Fibroblast of skin of scalp (primary cell): Measurements from ENCODE around the gene ST6GALNAC5.
A peak's percentile ranks its signal among the peaks of the same experiment; 100 is the strongest.
"Not testable (repeated sequence)": the region's sequence is repeated elsewhere in the genome, so short reads cannot be mapped to it uniquely, and the experiment has no call there.

Experiments
- DNase-seq: peaks from one replicate; pipeline ENCODE4 v3.0.0-alpha.2; 2013

The ST6GALNAC5 gene

DNA sequence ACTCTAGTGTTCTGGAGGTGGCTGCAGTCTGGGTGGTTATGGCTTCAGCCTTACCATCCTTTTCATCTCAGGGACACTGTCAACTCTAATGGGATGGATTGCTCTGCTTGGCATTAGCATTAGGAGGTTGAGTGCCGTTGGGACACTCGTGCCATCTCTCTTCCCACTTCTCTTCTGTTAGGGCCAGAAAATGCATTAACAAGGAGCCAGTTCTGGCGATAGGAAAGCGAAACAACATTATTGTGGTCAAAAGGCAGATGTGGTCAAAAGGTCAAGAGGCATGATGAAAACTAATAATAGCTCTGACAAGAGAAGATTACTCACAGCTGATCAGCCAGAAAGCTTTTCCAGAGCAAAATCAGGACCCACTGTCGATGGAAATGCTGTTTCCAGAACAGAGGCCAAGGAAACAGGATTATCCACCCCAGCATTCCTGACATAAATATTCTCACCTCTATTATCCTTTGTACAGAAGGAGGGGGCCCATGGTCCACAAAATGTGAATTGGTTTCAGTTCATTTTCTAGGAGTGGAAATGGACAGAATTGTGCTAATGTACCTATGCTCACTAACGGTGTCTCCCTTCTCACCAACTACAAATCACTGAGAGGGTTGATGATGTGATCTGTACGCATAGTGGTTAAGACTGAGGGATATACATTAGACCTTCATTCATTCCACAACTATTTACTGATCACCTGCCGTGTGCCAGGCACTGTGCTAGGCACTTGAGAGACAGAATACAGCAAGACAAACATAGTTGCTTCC, 72.0 kb downstream of the ST6GALNAC5 start:
- DNase-seq: peak; percentile 54

DNA sequence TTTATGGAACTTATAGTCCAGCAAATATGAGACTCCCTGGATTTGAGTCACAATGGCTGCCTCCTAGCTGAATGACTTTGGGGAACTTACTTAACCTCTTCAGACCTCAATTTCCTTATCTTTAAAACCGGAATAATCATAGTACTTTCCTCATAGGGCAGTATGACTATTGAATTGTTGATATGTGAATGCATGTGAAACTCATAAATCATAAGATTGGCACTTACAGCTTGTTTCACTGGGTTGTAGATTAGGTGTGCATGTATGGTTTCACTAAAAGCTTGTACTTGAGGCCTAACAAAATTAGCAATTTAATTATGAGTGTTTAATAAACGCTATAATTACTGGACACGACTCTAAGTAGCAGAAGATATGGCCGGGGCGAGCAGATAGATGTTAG, 72.5 kb downstream of the ST6GALNAC5 start:
- DNase-seq: no peak

DNA sequence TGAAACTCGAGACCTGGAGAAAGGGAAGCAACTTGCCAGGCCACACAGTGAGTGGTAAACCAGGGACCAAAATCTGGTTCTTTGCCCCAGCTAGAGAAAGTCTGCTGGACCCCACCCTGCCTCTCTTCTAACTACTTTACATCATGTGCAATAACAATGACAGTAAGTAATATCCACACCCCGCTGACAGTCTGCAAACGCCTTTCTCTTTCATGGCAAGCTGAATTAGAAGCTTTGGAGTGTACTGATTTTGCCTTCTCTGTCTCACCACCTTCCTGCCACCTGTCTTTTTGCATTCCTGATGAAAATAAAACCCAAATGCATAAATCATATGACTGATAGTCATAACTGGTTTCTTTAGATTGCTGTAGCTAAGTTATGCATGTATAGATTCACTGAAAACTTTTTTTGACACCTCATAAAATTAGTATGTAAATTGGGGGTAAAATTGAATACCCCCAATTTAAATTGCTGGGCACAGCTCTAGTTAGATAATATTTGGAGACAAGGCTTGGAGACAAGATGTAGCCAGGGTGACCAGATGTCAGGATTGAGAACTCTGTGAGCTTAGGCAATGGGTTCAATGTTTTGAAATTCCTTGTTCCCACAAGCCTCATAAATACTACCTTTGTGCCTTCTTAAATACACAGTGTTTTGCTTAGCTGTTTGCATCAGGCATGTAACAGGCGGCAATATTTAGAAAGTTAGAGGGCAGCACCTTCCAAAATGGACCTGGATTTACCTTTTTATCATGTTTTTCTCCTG, 73.5 kb downstream of the ST6GALNAC5 start:
- DNase-seq: no peak

DNA sequence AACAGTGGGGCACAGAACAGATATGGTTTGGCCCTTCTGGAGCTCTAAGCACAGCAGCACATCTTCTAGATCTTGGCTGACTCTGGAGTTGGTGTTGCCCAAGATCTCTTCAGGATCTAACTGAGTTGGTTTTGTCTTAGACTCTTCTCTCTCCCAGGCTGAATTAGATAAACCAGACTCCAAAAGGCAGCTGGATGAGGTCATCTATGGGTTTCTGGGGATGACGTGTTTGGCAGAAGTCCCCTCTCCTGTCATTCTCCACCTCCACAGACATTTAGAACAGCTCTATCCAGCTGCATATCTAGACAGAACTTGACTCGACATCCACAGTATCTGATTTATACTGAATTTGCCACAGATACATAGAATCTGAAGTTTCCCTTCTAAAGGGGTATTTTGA, 75.3 kb downstream of the ST6GALNAC5 start:
- DNase-seq: peak; percentile 55

DNA sequence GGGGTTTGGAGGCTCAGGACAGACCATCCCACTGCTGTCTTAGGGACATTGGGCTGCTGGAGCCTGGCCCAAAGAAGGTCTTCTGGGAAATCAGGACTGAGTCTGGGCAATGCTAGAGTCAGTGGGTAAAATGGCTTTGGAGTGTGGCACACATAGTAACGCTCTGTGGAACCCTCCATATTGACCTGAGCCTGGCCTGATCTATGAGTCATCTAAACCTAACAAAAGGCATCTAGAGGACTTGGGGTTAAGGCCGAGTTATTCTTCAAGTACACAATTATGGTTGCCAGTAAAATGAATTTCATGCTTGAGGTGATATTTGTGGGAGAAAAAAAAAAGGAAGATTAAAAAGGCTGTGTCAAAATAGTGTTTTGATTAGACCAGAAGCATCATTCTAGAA, 77.7 kb downstream of the ST6GALNAC5 start:
- DNase-seq: no peak

DNA sequence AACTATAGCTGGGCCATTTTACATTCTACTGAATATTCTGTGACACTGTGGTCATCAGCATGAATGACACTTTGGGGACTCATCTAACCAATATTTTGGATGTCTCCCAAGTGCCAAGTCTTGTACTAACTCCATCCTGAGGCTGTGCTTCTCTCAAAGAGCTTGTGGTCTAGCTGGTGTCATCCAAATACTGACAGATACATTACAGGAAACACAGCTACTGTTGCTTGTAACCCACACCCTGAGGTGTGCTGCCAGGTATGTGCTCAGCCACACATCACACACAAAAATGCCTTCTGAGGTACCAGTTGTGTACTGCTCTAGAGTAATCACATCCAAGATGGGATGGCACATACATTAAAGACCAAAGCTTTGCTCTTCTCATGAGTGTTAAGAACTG, 81.6 kb downstream of the ST6GALNAC5 start:
- DNase-seq: no peak

DNA sequence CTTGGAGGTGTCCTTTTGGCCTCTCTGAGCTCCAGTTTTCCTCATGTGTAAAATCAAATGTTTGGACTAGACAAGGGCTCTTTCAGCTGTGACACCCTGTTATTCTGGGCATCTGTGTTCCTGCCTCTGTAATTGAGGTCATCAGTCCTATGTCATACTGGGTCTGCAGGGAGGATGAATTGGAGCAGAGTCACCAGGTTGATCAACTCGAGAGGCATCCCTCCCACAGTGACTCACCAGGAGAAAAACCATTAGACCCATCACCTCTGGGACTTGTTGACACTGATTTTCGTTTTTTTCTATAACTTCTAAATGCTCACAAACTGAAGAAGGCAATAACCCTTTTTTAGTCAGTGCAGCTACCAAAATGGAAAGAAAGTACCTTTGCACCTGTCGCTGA, 82.2 kb downstream of the ST6GALNAC5 start:
- peak; percentile 61 for DNase-seq

DNA sequence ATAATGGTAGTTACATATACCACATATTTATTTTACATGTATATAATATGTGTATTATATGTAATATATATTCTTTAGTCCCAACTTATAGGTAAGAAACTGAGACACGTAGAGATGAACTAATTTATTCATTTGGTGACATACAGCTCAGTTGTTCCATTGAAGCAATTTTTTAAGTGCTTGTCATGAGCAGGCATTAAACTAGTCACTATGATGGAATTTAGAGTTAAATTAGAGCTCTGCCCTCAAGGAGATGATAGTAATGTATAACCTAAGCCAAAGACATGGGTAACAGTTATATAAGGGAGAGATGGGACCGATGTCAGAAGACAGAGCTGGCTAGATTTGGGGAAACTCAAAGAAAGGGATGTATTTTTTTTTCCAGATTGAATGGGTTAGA, 83.0 kb downstream of the ST6GALNAC5 start:
- DNase-seq: peak; percentile 59

DNA sequence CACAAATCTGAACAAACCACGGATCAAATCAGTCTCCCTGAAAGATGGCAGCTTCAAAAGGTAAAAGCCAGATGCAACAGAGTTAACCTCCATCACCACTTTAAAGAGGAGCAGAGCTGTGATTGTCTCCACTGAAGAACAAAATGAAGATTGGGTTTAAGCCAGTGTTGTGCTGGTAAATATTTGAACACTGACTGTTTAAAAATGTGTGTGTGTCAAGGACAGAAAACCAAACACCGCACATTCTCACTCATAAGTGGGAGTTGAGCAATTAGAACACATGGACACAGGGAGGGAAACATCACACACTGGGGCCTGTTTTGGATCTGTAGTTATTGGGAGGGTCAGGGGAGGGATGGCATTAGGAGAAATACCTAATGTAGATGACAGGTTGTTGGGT, 83.9 kb downstream of the ST6GALNAC5 start:
- peak; percentile 63 for DNase-seq

DNA sequence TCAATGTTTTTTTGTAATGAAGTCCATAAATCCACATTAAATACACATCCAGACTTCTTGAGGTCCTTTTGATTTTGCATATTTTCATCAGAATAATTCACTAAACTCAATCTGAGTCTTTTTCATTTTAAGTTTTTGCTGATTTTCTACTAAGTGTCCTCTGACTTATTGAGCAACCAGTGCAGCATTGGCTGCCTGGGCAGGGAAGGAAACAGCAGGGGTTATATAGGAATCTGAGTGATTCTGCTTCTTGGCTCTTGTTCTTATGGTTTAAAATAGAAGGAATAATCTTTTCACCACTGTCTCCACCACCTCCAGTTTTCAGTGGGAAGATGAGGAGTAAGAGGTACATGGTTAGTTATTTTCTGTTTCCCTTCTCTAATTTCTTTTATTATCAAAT, 88.4 kb downstream of the ST6GALNAC5 start:
- peak; percentile 70 for DNase-seq

DNA sequence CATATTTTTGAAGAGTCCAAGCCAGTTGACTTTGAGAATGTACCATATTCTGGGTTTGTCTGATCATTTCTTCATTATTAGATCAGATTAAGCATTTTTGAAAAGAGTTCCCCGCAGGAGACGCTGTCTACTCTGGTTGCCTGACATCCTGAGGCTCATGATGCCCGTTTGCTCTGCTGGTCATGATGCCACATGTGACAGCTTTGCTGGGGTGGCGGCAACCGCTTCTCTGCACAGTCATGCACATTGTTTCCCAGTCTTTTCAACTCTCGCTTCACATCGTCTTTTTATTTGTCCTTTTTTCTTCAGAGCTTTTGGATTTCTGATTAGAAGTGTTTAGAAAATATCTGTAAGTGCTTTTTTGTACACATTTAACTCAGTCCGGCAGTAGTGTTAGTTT, 90.7 kb downstream of the ST6GALNAC5 start:
- DNase-seq: no peak

DNA sequence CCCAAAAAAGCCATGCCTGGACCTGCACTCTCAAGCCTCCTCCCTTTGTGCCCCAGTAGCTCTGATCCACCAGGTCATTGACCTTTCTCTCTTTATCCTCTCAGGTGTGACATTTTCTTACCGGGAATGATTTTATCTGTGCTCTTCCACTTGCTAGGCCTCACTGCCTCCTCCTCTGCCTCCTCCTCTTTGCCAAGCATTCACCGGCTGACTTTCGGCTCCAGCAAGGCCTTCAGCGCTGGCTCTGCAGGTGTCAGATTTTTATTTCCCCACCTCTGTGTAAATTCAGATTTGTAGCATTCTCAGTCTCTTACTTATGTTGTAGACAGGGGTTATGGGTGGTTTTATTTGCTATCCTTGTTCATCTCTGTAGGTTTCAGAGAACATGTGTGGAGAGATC, 91.5 kb downstream of the ST6GALNAC5 start:
- DNase-seq: no peak

DNA sequence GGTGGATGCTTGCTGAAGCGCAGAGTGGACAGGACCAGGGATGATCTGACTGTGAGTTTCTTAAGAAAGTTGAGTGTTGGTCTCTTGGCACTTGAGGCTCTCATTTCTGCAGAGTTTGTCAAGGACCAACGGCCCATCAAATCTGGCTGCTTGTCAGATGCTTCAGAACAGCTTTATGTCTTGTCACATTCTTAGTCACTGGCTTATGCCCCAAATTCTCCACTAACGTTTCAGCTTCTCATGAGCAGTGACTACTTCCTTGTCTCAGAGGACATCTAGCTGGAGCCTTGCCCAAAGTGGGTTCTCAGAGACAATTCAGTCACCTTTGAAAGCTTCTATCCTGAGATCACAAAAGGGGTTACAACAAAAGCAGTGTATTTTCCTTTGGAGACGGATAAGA, 92.3 kb downstream of the ST6GALNAC5 start:
- DNase-seq: peak; percentile 47

DNA sequence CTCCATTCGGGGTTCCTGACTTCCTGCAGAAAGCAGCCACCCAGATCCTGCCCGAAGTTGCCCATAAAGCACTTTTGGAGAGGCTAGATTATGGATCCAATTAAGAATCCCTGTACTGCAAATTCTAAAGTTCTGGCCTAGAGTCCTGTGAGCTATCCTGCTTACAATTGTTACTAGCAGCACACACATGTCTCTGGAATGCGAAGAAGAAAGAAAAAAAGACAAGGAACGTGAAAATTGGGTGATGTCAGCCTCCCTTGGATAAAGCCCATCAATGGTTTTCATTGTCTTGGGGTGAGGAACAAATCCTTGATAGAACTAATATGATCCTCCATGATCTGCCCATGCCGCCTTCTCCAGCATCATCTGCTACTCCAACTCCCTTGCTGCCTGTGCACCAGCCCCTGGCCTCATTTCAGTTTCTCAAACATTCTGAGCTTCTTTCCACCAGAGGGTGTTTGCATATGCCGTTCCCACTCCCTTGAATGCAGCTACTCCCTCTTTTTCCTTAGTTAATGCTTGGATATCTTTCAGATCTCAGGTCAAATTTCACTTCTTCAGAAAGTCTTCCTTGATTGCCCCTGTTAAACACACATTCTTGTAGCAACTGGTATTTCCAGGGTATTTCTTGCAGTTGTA, 94.0 kb downstream of the ST6GALNAC5 start:
- DNase-seq: peak; percentile 64

DNA sequence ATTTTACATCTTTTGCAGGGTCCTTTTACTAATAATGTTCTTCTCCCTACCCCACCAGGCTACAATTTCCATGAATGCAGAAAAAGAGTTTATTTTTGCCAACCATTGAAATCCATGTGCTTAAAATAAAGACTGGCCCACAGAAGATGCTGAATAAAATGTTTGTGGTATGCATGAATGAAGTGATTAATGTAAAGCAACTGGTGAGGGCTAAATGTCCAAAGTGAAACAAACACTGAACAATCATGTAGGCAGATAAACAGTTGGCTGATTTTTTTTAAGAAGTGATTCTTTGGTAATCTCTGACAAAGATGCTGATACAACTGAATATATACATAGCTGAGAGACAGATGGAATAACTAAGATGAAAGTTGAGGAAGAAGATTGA, 94.5 kb downstream of the ST6GALNAC5 start:
- no peak for DNase-seq

DNA sequence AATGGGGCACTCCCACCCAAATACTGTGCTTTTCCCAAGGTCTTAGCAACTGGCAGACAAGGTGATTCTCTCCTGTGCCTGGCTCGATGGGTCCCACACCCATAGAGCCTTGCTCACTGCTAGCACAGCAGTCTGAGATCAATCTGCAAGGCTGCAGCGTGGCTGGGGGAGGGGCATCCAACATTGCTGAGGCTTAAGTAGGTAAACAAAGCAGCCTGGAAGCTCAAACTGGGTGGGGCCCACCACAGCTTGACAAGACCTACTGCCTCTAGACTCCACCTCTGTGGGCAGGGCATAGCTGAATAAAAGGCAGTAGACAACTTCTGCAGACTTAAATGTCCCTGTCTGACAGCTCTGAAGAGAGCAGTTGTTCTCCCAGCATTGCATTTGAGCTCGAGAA, 114.0 kb downstream of the ST6GALNAC5 start:
- not testable (repeated sequence) for DNase-seq

DNA sequence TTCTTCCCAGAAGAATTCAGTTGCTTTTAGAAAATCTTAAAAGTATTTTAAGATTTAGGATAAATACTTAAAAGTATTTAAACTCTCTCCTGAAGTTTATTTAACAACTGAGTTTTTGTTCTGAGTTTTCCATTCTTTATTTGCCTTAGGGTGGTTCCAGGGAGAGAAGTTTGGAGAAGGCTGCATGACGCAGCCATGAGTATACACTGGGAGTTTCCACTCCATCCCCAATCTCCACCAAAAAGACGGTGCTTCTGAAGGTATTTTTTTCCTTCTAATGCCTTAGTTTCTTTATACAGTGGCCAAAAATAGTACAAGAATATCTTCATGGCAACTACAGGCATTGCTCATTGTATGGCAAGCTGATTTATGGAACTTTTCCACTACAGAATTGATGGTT, 122.7 kb downstream of the ST6GALNAC5 start:
- no peak for DNase-seq

DNA sequence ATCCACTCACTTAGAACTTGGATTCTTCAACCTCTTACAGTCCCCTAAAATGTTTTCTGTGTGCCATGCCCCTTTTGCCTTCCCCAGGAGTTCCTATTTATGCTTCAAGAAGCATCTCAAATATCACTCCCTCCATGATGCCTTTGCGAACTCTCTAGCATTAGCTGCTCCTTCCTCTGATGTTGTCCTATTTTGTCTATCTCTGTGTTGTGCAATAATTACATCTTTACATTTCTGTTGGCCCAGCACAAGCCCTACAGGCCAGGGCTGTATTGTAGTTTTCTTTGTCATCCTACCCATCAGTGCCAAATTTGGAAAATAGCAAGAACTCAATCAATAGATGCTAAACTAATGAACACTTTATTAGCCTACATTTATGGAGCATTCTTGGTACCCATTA, 125.8 kb downstream of the ST6GALNAC5 start:
- DNase-seq: no peak

DNA sequence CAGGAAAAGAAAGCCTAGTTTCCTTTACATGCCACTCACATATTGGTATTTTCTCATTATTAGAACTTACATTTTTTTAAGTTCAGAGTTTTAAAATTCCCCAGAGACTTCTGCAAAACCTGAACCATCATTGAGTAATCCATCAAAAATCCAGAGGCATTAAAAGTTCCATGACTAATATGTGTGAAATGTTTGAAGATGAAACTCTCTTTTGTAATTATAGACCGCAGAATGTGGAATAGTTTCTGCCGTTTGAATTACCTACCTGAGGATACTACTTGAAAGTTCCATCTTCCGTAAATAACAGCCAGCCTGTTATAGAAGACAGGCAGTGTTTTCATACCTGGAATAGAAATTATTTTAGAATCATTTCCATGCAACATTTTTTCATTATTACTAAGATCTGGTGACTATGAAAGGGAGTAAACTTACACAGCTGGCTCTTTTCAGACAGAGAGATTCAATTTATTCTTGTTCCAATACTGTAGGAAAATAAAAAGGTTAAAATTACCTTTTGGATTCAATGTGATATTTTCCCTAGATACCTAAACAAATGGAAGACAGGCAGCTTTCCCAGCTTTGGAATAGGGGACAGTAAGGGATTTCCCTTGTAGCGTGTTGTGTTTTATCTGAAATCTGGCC, 131.4 kb downstream of the ST6GALNAC5 start:
- DNase-seq: peak; percentile 93

DNA sequence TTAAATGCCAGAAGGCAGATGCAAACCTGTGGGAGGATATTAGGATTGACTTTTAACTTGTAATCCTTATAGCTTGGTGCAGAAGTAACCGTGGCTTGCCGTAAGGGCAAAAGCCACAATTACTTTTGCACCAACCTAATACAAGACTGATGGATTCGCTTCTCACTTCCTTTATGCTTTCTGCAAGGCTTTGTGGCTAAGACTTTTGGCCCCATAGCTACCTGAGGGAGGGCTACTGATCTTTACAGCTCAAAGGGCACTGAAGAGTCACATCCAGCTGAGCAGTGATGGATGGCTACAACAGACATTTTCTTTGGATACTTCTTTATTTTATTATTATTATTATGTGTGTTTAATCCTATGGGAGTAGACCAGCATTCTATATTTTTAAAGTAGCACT, 140.4 kb downstream of the ST6GALNAC5 start:
- DNase-seq: no peak

DNA sequence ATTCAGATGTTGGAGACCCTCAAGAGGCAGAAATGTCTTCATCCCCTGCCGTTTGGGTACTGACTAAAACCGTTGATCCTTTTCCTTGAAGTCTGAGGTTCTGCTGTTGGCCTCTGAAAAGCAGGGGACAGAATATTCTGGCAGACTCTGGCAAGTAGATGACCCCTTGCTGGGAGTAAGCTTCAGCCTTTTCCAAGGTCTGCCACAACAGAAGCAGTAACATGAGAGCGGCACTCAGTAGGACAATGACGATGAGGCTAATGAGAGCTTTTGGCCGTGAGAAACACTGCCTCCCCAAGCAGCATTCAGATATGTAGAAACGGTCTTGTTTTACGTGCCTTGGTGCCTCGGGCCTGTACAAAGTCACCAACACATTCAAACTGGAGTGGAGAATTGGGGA, 143.7 kb downstream of the ST6GALNAC5 start:
- no peak for DNase-seq

DNA sequence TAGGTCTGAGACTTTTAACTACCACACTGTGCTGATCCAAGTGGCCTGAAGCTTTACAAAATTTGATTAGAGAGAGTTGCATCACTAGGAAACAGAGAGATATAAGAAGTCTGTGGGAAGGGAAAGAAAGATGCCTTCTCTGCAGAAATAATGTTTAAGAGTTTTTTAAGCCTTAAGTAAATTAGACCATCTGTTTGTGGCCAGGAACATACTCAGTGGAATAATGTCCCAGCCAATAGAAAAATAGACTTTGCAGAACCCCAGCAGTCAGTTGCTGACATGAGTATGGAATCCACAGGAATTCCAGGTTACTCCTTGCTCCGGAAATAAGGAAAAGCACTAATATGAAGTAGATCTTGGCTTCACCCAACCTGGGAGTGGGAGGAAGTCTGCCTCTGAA, 144.8 kb downstream of the ST6GALNAC5 start:
- DNase-seq: no peak
